SJCRH30 (cell line): ENCODE data around the gene AIFM1. TPM values are rescaled to one million over a fixed set of nuclear protein-coding genes. Genes with fewer than 3 reads are reported as not detected.

Experiments used
- DNase-seq, 2 experiments: peaks; one replicate each; pipeline ENCODE4 v3.0.0-alpha.2; 2015 to 2020
- H3K27ac ChIP-seq: fragments of 250-450 bp; sonication (Bioruptor Pico); 2 replicates; pipeline ENCODE4 v1.5.1; 2020; ENCODE audit warnings: mild to moderate bottlenecking, moderate library complexity
- H3K27me3 ChIP-seq: fragments of 250-450 bp; sonication (Bioruptor Pico); 2 replicates; pipeline ENCODE4 v1.5.1; 2020; ENCODE audit warnings: mild to moderate bottlenecking, moderate library complexity
- H3K36me3 ChIP-seq: fragments of 250-450 bp; sonication (Bioruptor Pico); 2 replicates; pipeline ENCODE4 v1.5.1; 2020; ENCODE audit warnings: mild to moderate bottlenecking, moderate library complexity
- H3K4me1 ChIP-seq: fragments of 250-450 bp; sonication (Bioruptor Pico); 2 replicates; pipeline ENCODE4 v1.5.1; 2020; ENCODE audit warnings: mild to moderate bottlenecking, moderate library complexity
- H3K4me3 ChIP-seq: fragments of 250-450 bp; sonication (Bioruptor Pico); 2 replicates; pipeline ENCODE4 v1.5.1; 2020; ENCODE audit warnings: mild to moderate bottlenecking, moderate library complexity
- H3K9me3 ChIP-seq: fragments of 250-450 bp; sonication (Bioruptor Pico); replicated peaks from 2 replicates; pipeline ENCODE4 v1.5.1; 2020; ENCODE audit warnings: mild to moderate bottlenecking, moderate library complexity
- total RNA-seq: library from RNA; depleted of rRNA; stranded (reverse); fragments of >200 nt; shearing (Covaris generic); gene quantifications from 2 replicates; pipeline ENCODE4 v1.2.3, GENCODE V29; 2014

The AIFM1 gene
- total RNA-seq, 1 experiment from 2014 or later: 46.9 TPM

GRCh38 chrX:130147631-130148030, 18.0 kb downstream of the AIFM1 start:
- no peaks in the 10 kb centered on the region for H3K27me3 ChIP-seq
- H3K4me1 ChIP-seq: no peaks in the 10 kb centered on the region
- no peak overlapping the region for H3K4me3 ChIP-seq
- peaks cover 3% of the 10 kb centered on the region for H3K36me3 ChIP-seq
- no peaks in the 10 kb centered on the region for H3K9me3 ChIP-seq
- DNase-seq: no peak
- H3K27ac ChIP-seq: no peak overlapping the region

GRCh38 chrX:130145123-130145522, 20.5 kb downstream of the AIFM1 start:
- Histone ChIP-seq H3K36me3 (peaks cover 3% of the 10 kb centered on the region), H3K27me3 (no peaks in the 10 kb centered on the region), H3K9me3 (no peaks in the 10 kb centered on the region), H3K4me3 (no peak overlapping the region), H3K27ac (no peak overlapping the region), H3K4me1 (no peaks in the 10 kb centered on the region)
- no peak for DNase-seq

- no peak overlapping the region for H3K27ac ChIP-seq
- H3K36me3 ChIP-seq: peaks cover 3% of the 10 kb centered on the region
- no peak for DNase-seq
- H3K9me3 ChIP-seq: no peaks in the 10 kb centered on the region
- H3K27me3 ChIP-seq: no peaks in the 10 kb centered on the region
- no peak overlapping the region for H3K4me3 ChIP-seq
- no peaks in the 10 kb centered on the region for H3K4me1 ChIP-seq
These were observed 21.1 kb downstream of the AIFM1 start for GRCh38 chrX:130144509-130144908.

GRCh38 chrX:130139474-130140201, 26.0 kb downstream of the AIFM1 start:
- Histone ChIP-seq H3K27ac (no peak overlapping the region), H3K4me3 (no peak overlapping the region), H3K4me1 (no peaks in the 10 kb centered on the region), H3K9me3 (no peaks in the 10 kb centered on the region), H3K27me3 (no peaks in the 10 kb centered on the region), H3K36me3 (no peaks in the 10 kb centered on the region; the same call in 1 of the 2 replicates)
- no peak for DNase-seq

GRCh38 chrX:130136961-130137360, 28.7 kb downstream of the AIFM1 start:
- DNase-seq: no peak
- Histone ChIP-seq H3K4me1 (no peaks in the 10 kb centered on the region), H3K36me3 (no peaks in the 10 kb centered on the region; the same call in 1 of the 2 replicates), H3K4me3 (no peak overlapping the region), H3K9me3 (no peaks in the 10 kb centered on the region), H3K27ac (no peak overlapping the region), H3K27me3 (no peaks in the 10 kb centered on the region)

GRCh38 chrX:130136496-130136895, 29.1 kb downstream of the AIFM1 start:
- Histone ChIP-seq H3K4me3 (no peak overlapping the region), H3K27ac (no peak overlapping the region), H3K27me3 (no peaks in the 10 kb centered on the region), H3K4me1 (no peaks in the 10 kb centered on the region), H3K36me3 (no peaks in the 10 kb centered on the region; the same call in 1 of the 2 replicates), H3K9me3 (no peaks in the 10 kb centered on the region)
- no peak for DNase-seq

GRCh38 chrX:130130990-130131389, 34.7 kb downstream of the AIFM1 start:
- Histone ChIP-seq H3K4me3 (no peak overlapping the region), H3K9me3 (no peaks in the 10 kb centered on the region), H3K36me3 (no peaks in the 10 kb centered on the region), H3K27ac (no peak overlapping the region), H3K27me3 (no peaks in the 10 kb centered on the region), H3K4me1 (no peaks in the 10 kb centered on the region)
- DNase-seq: no peak

GRCh38 chrX:130125091-130125874, 40.4 kb downstream of the AIFM1 start:
- Histone ChIP-seq H3K27ac (no peak overlapping the region), H3K27me3 (no peaks in the 10 kb centered on the region), H3K4me1 (no peaks in the 10 kb centered on the region), H3K9me3 (no peaks in the 10 kb centered on the region), H3K4me3 (no peak overlapping the region), H3K36me3 (no peaks in the 10 kb centered on the region)
- DNase-seq: no peak

GRCh38 chrX:130124577-130124976, 41.1 kb downstream of the AIFM1 start:
- Histone ChIP-seq H3K4me1 (no peaks in the 10 kb centered on the region), H3K27me3 (no peaks in the 10 kb centered on the region), H3K27ac (no peak overlapping the region), H3K4me3 (no peak overlapping the region), H3K9me3 (no peaks in the 10 kb centered on the region), H3K36me3 (no peaks in the 10 kb centered on the region)
- DNase-seq: no peak

GRCh38 chrX:130121505-130121800, 44.2 kb downstream of the AIFM1 start:
- Histone ChIP-seq H3K27ac (no peak overlapping the region), H3K27me3 (no peaks in the 10 kb centered on the region), H3K9me3 (no peaks in the 10 kb centered on the region), H3K4me1 (peaks cover 8% of the 10 kb centered on the region; the same call in 1 of the 2 replicates), H3K36me3 (no peaks in the 10 kb centered on the region), H3K4me3 (no peak overlapping the region)
- DNase-seq: no peak

GRCh38 chrX:130120746-130121504, 44.7 kb downstream of the AIFM1 start:
- no peaks in the 10 kb centered on the region for H3K36me3 ChIP-seq
- DNase-seq: no peak
- no peak overlapping the region for H3K4me3 ChIP-seq
- peaks cover 8% of the 10 kb centered on the region; the same call in 1 of the 2 replicates for H3K4me1 ChIP-seq
- H3K27ac ChIP-seq: no peak overlapping the region
- H3K27me3 ChIP-seq: no peaks in the 10 kb centered on the region
- no peaks in the 10 kb centered on the region for H3K9me3 ChIP-seq

GRCh38 chrX:130120321-130120731, 45.3 kb downstream of the AIFM1 start:
- H3K27me3 ChIP-seq: no peaks in the 10 kb centered on the region
- no peaks in the 10 kb centered on the region for H3K9me3 ChIP-seq
- H3K27ac ChIP-seq: no peak overlapping the region
- no peak overlapping the region for H3K4me3 ChIP-seq
- no peaks in the 10 kb centered on the region for H3K36me3 ChIP-seq
- no peak for DNase-seq
- H3K4me1 ChIP-seq: peaks cover 8% of the 10 kb centered on the region; the same call in 1 of the 2 replicates

GRCh38 chrX:130119312-130119898, 46.2 kb downstream of the AIFM1 start:
- Histone ChIP-seq H3K4me1 (peaks cover 8% of the 10 kb centered on the region; the same call in 1 of the 2 replicates), H3K9me3 (no peaks in the 10 kb centered on the region), H3K4me3 (peak overlapping the region; percentile 53), H3K27ac (peak overlapping the region; percentile 15; the same call in 1 of the 2 replicates), H3K36me3 (no peaks in the 10 kb centered on the region), H3K27me3 (no peaks in the 10 kb centered on the region)
- DNase-seq: peak in 1 of 2 experiments; percentile 12

GRCh38 chrX:130118441-130119311, 47.0 kb downstream of the AIFM1 start:
- no peaks in the 10 kb centered on the region for H3K36me3 ChIP-seq
- peaks cover 8% of the 10 kb centered on the region; the same call in 1 of the 2 replicates for H3K4me1 ChIP-seq
- peak overlapping the region; percentile 53 for H3K4me3 ChIP-seq
- no peaks in the 10 kb centered on the region for H3K27me3 ChIP-seq
- peak overlapping the region; percentile 15; the same call in 1 of the 2 replicates for H3K27ac ChIP-seq
- H3K9me3 ChIP-seq: no peaks in the 10 kb centered on the region
- peak; percentile 35 to 48 for DNase-seq
